GM21447 (cell line): Measurements from ENCODE around the gene POLR1E.
"Not testable (repeated sequence)": the region's sequence is repeated elsewhere in the genome, so short reads cannot be mapped to it uniquely, and the experiment has no call there.

Experiments
- ATAC-seq: cut with Tn5 transposase; IDR thresholded peaks from one replicate; pipeline ENCODE4 v1.9.1; 2021; ENCODE audit not compliant: unreplicated experiment

Gene POLR1E

DNA sequence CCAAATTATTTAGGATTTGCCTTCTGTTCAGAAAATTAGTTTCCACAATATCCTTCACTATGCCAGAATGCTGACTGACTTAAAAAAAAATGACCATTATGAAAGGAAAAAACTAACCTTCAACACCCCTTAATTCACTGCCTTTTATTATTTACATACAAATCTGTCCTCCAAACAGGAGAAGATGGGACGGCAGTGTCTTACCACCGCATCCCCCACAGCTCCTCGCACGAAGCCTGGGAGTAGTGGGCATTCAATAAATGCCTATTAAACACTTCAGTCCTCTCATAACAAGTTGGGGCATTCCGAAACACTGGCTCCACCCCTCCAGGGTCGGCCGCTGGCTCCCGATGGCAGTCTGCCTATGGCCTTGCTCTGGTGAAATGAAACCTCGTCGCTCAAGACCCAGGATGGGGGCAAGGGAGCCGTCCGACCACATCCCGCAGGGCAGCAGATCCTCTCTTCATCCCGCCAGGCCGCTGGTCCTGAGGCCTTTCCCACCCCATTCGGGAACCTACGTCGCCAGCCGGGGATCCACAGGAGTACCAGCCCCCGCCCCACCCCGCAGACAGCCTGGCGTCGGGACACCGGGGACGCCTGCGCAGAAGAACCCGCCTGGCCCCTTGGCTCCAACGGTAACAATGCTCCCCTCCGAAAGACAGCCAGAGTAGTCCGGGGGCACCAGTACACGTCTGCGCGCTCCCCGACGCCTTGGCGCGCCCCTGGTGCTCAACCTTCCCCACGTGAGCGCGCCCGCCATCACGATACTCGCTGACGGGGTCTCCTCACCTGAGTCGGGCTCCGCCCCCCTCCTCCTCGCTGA lies 21.1 kb upstream of the POLR1E start:
- peak; percentile 24 for ATAC-seq

DNA sequence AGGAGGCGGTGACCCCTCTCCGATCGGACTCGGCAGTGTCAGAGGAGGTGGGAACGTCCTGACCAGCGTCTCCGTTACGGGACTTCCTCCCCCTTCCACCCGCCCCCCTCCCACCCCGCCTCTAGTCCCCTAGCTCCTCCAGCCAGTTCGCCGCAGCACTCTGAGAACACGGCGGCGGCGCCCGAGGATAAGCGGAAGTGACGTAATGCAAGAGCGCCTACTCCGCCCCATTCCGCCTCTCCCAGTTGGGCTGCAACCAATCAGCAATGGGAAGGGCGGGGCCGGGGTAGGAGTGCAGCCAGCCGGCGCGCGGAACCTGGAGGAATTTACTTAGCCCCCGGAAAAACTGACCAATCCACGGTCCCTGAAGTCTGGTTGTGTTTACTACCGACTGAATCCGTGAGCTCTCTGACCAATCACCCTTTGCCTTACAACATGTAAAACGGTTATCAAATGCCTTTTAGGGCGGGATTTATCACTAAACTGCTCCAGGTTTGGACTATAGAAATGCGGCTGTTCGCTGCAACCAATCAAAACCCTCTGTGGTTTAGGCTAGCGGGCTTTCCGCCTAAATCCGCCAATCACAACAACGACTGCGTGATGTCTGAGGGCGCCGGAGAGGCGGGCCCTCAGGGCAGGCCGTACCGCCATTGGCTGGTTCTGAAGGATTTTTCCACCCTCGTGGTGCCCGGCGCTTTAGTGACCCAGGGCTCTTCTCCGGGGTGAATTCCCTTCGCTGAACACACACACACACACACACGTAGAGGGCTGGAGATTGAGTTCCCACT lies 20.3 kb upstream of the POLR1E start, which contains the start of gene ZBTB5:
Gene ZBTB5 (minus strand): TSS at position 202 of the 788 bp plus-strand sequence. CDS start 22,899 bp downstream, outside the sequence.
- peak; percentile 71 for ATAC-seq

DNA sequence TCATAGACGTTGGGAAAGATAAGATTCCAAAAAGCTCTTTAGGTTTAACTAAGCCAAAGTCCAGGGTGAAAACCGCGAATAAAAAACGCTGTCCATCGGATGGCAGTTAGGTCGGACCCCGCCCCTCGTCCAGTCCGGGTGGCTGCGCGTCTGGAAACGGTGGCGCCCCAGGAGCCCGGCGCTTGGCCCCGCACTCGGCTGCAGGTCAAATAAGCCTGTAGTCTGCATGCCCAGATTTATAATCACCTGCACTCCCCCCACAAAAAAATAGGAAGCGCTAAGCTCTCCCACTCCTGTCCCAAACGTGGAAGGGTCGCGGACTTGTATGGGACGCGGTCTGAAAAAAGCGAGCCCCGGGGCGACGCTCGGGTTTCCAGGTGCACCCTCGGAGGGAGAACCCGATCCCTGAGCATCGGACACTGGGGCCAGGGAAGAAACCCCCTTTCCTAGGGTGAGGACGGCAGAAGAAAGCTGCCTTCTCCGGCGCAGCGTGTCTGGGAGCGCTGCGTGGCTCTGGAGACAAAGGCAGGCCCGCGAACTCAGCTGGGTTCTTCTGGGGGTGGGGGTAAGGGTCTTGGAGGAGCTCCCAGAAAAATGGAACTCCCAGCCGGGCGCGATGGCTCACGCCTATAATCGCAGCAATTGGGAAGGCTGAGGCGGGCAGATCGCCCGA lies 19.6 kb upstream of the POLR1E start:
- ATAC-seq = peak; percentile 5

DNA sequence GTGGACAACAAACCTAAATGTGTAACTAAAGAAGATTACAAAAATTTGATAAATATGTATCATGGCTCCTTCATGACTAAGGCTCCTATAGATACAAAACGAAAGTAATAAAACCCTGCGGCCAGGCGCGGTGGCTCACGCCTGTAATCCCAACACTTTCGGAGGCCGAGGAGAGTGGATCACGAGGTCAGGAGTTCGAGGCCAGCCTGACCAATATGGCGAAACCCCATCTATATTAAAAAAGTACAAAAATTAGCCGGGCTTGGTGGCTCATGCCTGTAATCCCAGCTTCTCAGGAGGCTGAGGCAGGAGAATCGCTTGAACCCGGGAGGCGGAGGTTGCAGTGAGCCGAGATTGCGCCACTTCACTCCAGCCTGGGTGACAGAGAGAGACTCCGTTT lies 18.2 kb upstream of the POLR1E start:
- ATAC-seq = not testable (repeated sequence)

DNA sequence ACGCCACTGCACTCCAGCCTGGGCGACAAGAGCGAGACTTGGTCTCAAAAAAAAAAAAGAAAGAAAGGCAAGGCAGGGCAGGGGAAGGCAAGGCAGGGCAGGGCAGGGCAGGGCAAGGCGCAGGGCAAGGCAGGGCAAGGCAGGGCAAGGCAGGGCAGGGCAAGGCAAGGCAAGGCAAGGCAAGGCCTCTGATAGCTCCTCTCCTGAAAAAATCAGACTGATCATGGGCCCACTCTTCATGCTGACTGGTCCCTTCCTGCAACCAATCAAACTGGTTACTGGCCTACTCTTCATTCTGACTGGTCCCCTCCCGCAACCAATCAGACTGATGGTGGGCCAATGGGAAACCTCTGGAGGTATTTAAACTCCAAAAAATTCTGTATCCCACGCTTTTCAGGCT lies 17.1 kb upstream of the POLR1E start:
- ATAC-seq = no peak

DNA sequence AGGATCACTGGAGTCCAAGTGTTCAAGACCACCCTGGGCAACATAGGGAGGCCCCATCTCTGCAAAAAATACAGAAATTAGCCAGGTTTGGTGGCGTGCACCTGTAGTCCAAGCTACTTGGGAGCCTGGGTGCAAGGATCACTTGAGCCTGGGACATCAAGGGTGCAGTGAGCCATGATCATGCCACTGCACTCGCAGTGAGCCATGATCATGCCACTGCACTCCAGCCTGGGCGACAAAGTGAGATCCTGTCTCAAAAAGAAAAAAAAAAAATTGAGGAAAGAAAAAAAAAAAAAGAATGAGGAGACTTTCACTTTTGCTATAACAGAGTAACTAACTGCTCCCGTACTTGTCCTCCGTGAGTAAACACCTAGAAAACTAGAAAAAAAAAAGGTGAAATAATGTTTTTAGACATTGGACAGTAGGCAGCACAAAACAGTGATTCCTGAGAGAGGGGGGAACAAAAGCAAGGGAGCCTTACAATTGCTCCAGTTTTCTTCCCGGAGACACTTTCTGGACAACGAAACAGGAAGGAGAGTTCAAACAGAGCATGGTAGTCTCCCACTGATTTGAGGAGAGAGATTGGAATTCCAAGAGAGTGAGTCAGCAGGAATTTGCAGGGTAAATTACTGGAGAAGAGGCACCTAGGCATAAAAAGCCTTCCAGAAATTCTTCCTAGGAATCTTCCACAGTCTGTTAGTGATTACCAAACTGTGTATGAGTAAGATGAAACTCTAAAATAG lies 13.6 kb upstream of the POLR1E start:
- no peak for ATAC-seq

DNA sequence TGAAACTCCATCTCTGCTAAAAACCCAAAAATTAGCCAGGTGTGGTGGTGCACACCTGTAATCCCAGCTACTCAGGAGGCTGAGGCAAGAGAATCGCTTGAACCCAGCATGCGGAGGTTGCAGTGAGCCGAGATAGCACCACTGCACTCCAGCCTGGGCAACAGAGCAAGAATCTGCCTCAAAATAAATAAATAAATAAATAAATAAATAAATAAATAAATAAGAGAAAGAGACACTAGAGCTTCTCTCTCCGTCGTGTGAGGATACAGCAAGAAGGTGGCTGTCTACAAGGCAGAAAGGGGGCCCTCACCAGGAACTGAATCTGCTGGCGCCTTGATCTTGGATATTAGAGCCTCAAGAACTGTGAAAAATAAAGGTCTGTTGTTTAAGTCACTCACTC lies 11.8 kb upstream of the POLR1E start:
- ATAC-seq = not testable (repeated sequence)

DNA sequence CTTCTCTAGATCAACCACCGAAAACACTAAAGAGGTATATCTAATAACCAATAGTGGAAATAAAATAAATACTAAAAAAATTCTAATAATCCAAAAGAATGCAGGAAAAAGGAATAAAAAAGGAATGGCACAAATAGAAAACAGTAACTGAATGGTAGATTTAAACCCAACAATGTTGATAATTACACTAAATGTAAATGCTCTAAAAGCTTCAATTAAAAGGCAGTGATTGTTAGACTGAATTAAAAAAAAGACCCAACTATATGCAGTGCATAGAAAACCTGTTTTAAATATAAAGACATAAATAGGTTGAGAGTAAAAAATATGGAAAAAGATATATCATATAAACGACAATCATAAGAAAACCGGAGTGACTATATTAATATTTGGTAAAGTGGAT lies 11.3 kb upstream of the POLR1E start:
- no peak for ATAC-seq

DNA sequence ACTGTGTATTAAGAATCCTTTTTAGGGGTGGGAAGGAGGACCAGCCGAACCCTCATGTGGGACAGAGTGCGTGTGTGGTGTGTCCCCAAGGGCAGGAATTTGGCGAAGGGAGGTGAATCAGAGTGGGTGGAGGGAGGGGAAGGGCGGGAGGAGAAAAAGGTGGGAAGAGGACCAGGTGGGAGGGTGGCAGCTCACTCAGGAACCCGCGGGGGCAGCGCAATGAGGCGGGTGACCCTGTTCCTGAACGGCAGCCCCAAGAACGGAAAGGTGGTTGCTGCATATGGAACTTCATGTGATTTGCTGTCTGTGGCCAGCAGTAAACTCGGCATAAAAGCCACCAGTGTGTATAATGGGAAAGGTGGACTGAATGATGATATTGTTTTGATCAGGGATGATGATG lies 8.8 kb upstream of the POLR1E start:
- ATAC-seq = no peak

DNA sequence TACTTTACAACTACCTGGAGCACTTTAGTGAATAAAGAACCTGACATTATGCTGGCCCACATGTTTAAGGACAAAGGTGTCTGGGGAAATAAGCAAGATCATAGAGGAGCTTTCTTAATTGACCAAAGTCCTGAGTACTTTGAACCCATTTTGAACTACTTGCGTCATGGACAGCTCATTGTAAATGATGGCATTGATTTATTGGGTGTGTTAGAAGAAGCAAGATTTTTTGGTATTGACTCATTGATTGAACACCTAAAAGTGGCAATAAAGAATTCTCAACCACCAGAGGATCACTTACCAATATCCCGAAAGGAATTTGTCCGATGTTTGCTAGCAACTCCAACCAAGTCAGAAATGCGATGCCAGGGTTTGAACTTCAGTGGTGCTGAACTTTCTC lies 8.3 kb upstream of the POLR1E start:
- ATAC-seq = not testable (repeated sequence)

DNA sequence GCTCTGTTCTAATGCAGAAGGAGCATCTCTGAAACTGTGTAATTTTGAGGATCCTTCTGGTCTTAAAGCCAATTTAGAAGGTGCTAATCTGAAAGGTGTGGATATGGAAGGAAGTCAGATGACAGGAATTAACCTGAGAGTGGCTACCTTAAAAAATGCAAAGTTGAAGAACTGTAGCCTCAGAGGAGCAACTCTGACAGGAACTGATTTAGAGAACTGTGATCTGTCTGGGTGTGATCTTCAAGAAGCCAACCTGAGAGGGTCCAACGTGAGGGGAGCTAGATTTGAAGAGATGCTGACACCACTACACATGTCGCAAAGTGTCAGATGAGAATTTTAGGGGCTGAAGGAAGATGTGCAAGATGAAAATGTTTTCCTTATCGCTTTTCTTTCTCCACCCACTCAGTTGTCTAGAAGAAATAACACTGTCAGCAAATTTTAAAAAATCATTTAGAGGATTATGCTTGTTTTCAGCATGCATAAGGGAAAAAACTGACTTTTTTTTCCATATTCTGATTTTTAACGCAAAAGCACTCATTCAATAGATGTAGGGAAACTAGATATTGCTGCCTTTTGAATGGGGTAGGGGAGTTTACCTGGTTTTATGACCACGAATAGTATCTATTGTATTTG lies 7.6 kb upstream of the POLR1E start:
- ATAC-seq = not testable (repeated sequence)

DNA sequence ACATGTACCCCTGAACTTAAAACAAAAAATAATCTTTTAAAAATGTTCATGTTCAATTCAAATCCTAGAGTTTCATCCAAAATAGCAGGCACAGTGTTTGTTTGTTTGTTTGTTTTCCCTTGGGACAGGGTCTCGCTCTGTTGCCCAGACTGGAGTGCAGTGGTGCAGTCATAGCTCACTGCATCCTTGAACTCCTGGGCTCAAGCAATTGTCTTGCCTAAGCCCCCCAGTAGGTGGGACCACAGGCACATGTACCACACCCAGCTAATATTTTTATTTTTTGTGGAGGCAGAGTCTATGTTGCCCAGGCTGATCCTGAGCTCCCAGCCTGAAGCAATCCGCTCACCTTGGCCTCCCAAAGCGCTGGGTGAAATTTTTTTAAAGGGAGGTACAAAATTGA lies 5.0 kb upstream of the POLR1E start:
- ATAC-seq = no peak

DNA sequence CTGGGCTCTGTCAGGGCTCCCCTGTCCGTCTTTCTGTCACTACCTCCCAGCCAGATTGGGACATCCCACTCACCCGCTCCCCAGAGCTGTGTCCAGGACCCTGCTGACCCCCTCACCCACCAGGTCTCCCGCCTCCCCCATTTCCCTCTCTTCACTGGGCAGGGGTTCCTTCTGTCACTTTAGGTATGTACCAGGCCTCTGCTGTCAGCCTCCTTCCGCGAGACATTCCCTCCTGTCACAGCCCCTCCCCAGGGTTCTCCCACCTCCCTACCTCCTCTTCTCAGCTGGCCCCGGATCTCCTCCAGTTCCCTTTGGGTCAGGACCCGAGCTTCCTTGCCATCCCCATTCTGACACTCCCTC lies 488 bp downstream of the POLR1E start:
- ATAC-seq = no peak

DNA sequence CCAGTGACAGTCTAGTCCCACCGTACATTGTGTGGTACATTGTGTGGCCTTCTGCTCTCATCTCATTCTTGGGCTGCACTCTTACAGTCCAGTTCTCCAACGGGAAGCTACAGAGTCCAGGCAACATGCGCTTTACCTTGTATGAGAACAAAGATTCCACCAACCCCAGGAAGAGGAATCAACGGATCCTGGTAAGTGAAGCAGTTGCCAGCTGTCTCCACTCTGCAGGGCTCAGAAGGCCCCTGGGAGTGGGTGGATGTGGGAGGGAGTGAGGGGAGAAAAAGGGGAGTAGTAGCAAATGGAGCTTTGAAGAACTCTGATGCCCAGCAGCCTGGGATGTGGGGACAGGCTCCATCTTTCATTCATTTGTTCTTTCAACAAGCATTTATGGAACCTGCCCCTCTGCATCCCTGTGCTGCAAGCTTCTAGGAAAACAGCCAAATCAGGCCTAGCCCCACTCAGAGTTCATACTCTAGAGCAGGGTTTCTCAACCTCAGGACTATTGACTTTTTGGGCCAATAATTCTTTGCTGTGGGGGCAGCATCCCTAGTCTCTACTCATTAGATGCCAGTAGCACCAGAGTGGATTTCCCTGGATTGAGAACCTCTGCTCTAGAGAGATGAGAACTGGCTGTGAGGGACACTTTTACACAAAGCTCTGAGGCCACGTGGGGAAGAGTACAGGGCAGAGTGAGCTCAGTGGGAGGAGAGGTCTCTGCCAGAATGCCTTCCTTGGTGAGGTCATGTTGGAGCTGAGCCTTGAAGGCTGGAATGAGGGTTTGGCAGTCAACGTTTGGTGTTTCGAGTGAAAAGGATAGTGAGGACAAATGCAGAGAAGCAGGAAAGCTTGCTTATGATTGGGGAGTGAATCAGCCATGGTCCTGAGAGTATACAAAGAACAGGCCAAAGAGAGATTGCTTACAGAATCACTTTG lies 1.1 kb downstream of the POLR1E start:
- no peak for ATAC-seq

DNA sequence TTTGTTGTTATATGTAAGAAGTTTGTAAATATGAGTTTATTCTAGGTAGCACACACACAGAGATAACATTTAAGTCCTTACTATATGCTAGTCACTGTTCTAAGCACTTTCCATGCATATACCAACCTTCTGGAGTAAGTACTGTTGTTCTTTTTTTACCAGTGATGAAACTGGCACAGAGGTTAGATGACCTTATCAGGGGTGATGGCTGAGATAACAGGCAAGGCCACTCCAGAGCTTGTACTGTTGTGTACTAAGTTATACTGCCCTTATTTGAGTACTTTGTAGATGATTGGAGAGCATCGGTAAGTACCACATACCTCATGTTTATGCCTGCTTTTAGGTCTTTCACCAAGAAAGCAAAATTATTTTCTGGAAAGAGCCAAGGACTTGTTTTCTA lies 6.2 kb downstream of the POLR1E start:
- no peak for ATAC-seq

DNA sequence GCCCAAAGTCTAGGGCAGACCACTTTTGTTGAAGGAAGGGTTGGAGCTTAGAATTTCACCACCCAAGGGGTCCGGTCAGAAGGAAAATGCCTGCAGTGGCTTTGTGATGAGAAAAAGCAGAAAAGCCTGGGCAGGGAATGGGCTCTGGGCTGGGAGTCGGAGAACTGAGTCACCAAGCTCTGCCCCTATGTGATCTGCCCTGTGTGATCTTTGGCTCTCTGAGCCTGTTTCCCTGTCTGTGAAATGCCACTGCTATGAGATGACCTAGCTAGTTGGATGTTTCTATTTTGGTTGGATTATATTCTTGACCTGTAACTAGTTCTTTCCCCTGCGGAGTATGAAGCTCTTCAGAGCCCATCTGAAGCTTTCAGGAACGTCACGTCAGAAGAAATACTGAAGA lies 9.8 kb downstream of the POLR1E start:
- no peak for ATAC-seq

DNA sequence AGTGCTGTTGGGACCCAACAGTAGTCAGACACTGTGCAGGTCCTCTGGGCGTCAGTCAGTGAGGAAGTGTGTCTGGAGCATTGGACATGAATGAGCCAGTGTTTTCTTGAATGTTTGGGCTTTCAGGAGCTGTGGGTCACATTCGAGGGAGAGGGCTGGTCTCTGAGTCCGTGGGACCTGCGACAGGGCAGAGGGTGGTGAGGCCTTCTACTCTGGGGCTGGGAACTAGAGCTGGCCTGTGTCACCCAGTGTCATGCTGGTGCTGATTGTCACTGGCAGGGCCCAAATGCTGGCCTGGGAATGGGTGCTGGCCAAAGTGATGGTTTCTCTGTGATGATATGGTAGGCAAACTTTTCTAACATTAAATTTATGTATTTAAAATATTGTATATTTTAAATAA lies 10.3 kb downstream of the POLR1E start:
- ATAC-seq = no peak

DNA sequence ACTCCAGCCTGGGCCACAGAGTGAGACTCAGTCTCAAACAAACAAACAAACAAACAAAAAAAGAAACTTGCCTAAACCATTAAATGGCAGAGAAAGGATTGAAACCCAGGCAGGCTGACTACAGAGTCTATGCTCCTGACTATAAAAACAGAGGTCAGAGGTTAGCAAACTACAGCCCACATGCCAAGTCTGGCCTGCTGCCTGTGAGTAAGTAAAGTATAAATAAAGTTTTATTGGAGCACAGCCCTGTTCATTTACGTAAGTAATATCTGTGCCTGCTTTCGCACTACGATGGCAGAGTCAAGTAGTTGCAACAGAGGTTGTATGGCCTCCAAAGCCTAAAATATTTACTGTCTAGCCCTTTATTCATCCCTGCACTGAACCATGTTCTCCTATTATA lies 11.6 kb downstream of the POLR1E start:
- no peak for ATAC-seq

DNA sequence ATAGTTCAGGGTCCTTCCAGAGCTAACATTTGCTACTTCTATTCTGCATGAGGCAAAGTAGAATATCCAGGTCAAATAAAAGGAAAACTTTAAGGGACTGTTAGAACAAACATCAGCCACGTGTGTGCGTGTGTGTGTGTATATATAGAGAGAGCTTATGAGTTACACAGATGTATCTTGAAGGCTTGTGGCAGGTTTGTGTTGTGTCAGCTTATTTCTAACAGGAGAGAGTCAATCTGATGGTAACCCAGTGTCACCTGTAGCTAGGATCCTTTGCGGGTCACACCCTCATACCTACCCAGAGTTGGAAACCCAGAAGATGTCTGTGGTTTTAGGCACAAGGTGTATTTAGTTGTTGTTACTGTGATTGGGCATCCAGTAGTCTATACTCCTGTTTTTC lies 12.7 kb downstream of the POLR1E start:
- ATAC-seq = no peak

DNA sequence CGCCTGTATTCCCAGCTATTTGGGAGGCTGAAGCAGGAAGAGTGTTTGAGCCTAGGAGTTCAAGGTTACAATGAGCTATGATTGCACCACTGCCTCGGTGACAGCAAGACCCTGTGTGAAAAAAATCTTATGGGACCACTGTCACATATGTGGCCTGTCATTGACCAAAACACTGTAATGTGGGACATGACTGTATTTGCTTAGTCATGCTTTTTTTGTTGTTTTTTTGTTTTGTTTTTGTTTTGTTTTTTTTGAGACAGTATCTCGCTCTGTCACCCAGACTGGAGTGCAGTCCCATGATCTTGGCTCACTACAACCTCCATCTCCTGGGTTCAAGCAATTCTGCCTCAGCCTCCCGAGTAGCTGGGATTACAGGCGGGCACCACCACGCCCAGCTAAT lies 13.5 kb downstream of the POLR1E start:
- no peak for ATAC-seq
